OCI-LY1 (cell line): ENCODE measurements around the gene VTI1A.

Experiments used
- H2AFZ ChIP-seq: fragments of 200-600 bp; sonication (generic), shearing (Covaris generic); 2 replicates; pipeline ENCODE4 v1.6.0; 2014; ENCODE audit warnings: antibody characterized with exemption, mild to moderate bottlenecking, low read length
- H3F3A ChIP-seq: fragments of 200-600 bp; sonication (generic), shearing (Covaris generic); 2 replicates; pipeline ENCODE4 v1.6.0; 2014; ENCODE audit warnings: mild to moderate bottlenecking, antibody characterized with exemption, low read length, moderate library complexity; ENCODE audit not compliant: insufficient read depth
- H3K27ac ChIP-seq: fragments of 200-600 bp; sonication (generic); 2 replicates; pipeline ENCODE4 v1.5.1; 2014; ENCODE audit warnings: low read length, mixed run types, mild to moderate bottlenecking, low read depth; ENCODE audit not compliant: poor library complexity, severe bottlenecking
- H3K27me3 ChIP-seq: fragments of 200-600 bp; sonication (generic); 2 replicates; pipeline ENCODE4 v1.6.0; 2014; ENCODE audit warnings: antibody characterized with exemption, mild to moderate bottlenecking, low read length, moderate library complexity; ENCODE audit not compliant: insufficient read depth
- H3K36me3 ChIP-seq: fragments of 200-600 bp; sonication (generic); 2 replicates; pipeline ENCODE4 v1.6.1; 2014; ENCODE audit warnings: mild to moderate bottlenecking, antibody characterized with exemption, low read length, moderate library complexity, mixed read lengths; ENCODE audit not compliant: insufficient read depth
- H3K4me1 ChIP-seq: fragments of 200-600 bp; sonication (generic); 2 replicates; pipeline ENCODE4 v1.5.1; 2014; ENCODE audit warnings: mild to moderate bottlenecking, low read length, moderate library complexity; ENCODE audit not compliant: insufficient read depth, severe bottlenecking
- H3K4me2 ChIP-seq: fragments of 200-600 bp; sonication (generic), shearing (Covaris generic); 2 replicates; pipeline ENCODE4 v1.6.1; 2014; ENCODE audit warnings: low read length
- H3K4me3 ChIP-seq: fragments of 200-600 bp; sonication (generic); 2 replicates; pipeline ENCODE4 v1.5.1; 2014; ENCODE audit warnings: low read length, low read depth, mild to moderate bottlenecking, mixed read lengths; ENCODE audit not compliant: poor library complexity, severe bottlenecking
- H3K79me2 ChIP-seq: fragments of 200-600 bp; shearing (Covaris generic); 2 replicates; pipeline ENCODE4 v1.6.1; 2016; ENCODE audit warnings: mixed run types, low read length, mixed read lengths; ENCODE audit not compliant: insufficient read depth
- H3K9ac ChIP-seq: fragments of 200-600 bp; sonication (generic), shearing (Covaris generic); 2 replicates; pipeline ENCODE4 v1.6.1; 2014; ENCODE audit warnings: mild to moderate bottlenecking, low read length, mixed read lengths
- H3K9me2 ChIP-seq: fragments of 200-600 bp; sonication (generic), shearing (Covaris generic); 2 replicates; pipeline ENCODE4 v1.6.1; 2014; ENCODE audit warnings: low read depth, mild to moderate bottlenecking, low read length, mixed read lengths
- H3K9me3 ChIP-seq: fragments of 200-600 bp; shearing (Covaris generic); 2 replicates; pipeline ENCODE4 v1.6.1; 2014; ENCODE audit warnings: low read length, mixed read lengths
- H4K20me1 ChIP-seq: fragments of 200-600 bp; sonication (generic), shearing (Covaris generic); 2 replicates; pipeline ENCODE4 v1.6.0; 2016; ENCODE audit warnings: mild to moderate bottlenecking, low read length; ENCODE audit not compliant: insufficient read depth
- EZH2 ChIP-seq: fragments of 200-600 bp; sonication (generic), shearing (Covaris generic); IDR thresholded peaks from 2 replicates; pipeline ENCODE4 v1.8.0; 2017; ENCODE audit warnings: borderline replicate concordance, mixed run types, mild to moderate bottlenecking, antibody characterized with exemption, low read length, moderate library complexity, mixed read lengths
- TF ChIP-seq, protein P1 (sequence below): fragments of 200-600 bp; sonication (generic), shearing (Covaris generic); IDR thresholded peaks from 2 replicates; pipeline ENCODE4 v1.5.1; 2017; ENCODE audit warnings: mild to moderate bottlenecking, antibody characterized with exemption, low read length, moderate library complexity, mixed read lengths

The VTI1A gene

GRCh38 chr10:112701878-112702255 is 254.9 kb downstream of the VTI1A start:
- H3K27ac ChIP-seq: no peak overlapping the region

DNA sequence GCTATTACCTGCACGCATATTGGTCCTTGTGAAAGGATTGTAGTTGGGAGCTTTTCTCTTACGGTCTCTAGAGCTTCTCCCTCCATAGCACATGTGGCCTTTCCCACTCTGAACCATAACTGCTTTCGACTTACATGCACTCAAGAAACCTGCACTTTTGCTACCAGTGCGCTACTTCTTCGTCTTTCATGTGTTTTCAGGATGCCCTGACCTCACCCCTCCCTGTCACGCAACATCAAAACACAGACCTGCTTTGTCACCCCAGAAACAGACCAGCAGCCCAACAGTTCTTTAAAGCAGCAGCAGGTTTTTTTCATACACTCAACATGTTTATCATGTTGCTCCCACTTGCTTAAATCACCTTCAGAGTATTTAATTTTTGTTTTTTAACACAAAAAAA is 259.6 kb downstream of the VTI1A start:
- no peak overlapping the region for H3K9ac ChIP-seq
- H3K4me1 ChIP-seq: no peaks in the 10 kb centered on the region
- no peaks in the 10 kb centered on the region for H4K20me1 ChIP-seq
- H3K9me3 ChIP-seq: no peaks in the 10 kb centered on the region
- no peak overlapping the region for H2AFZ ChIP-seq
- no peaks in the 10 kb centered on the region for H3F3A ChIP-seq
- no peaks in the 10 kb centered on the region for H3K36me3 ChIP-seq
- no peaks in the 10 kb centered on the region for H3K79me2 ChIP-seq
- TF ChIP-seq EZH2: no peak
- TF ChIP-seq, protein P1, sequence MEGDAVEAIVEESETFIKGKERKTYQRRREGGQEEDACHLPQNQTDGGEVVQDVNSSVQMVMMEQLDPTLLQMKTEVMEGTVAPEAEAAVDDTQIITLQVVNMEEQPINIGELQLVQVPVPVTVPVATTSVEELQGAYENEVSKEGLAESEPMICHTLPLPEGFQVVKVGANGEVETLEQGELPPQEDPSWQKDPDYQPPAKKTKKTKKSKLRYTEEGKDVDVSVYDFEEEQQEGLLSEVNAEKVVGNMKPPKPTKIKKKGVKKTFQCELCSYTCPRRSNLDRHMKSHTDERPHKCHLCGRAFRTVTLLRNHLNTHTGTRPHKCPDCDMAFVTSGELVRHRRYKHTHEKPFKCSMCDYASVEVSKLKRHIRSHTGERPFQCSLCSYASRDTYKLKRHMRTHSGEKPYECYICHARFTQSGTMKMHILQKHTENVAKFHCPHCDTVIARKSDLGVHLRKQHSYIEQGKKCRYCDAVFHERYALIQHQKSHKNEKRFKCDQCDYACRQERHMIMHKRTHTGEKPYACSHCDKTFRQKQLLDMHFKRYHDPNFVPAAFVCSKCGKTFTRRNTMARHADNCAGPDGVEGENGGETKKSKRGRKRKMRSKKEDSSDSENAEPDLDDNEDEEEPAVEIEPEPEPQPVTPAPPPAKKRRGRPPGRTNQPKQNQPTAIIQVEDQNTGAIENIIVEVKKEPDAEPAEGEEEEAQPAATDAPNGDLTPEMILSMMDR: no peak
- H3K27me3 ChIP-seq: no peaks in the 10 kb centered on the region
- H3K9me2 ChIP-seq: no peaks in the 10 kb centered on the region
- no peak overlapping the region for H3K4me3 ChIP-seq
- H3K4me2 ChIP-seq: no peak overlapping the region
- H3K27ac ChIP-seq: no peak overlapping the region

More at GRCh38 chr10:112701878-112702255, 254.9 kb downstream of the VTI1A start:
- TF ChIP-seq, protein P1: no peak
- TF ChIP-seq EZH2: no peak
- Histone ChIP-seq H3K36me3 (no peaks in the 10 kb centered on the region), H3F3A (no peaks in the 10 kb centered on the region), H3K4me3 (no peak overlapping the region), H3K4me2 (no peak overlapping the region), H4K20me1 (no peaks in the 10 kb centered on the region), H2AFZ (no peak overlapping the region), H3K9me3 (no peaks in the 10 kb centered on the region), H3K9me2 (no peaks in the 10 kb centered on the region), H3K4me1 (no peaks in the 10 kb centered on the region), H3K79me2 (no peaks in the 10 kb centered on the region), H3K27me3 (no peaks in the 10 kb centered on the region), H3K9ac (no peak overlapping the region)

DNA sequence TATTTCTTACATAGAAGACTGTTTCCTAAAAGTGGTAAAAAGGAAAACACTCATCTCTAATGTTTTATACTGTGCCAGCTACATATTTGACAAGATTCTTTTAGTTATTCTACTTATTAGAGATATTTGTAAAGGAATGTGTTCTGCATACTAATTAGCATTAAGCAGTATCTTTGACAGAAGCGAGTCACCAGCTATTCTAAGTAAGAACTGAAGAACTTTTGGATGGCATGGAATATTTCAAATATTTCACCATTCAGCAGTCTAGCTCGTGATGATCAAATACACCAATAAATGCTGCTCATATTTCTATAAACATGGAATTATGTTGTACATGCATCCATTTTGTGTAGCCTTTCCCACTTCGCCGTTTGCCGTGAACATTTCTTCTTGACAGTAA is 261.4 kb downstream of the VTI1A start:
- no peaks in the 10 kb centered on the region for H3K9me3 ChIP-seq
- H3K4me1 ChIP-seq: no peaks in the 10 kb centered on the region
- no peaks in the 10 kb centered on the region for H3F3A ChIP-seq
- no peaks in the 10 kb centered on the region for H3K9me2 ChIP-seq
- H2AFZ ChIP-seq: no peak overlapping the region
- no peak overlapping the region for H3K4me3 ChIP-seq
- no peak overlapping the region for H3K27ac ChIP-seq
- no peaks in the 10 kb centered on the region for H3K36me3 ChIP-seq
- TF ChIP-seq, protein P1: no peak
- TF ChIP-seq EZH2: no peak
- H3K27me3 ChIP-seq: no peaks in the 10 kb centered on the region
- no peaks in the 10 kb centered on the region for H3K79me2 ChIP-seq
- H3K9ac ChIP-seq: no peak overlapping the region
- no peaks in the 10 kb centered on the region for H4K20me1 ChIP-seq
- H3K4me2 ChIP-seq: no peak overlapping the region
